ENCODE measurements around the gene RALBP1.

DNA sequence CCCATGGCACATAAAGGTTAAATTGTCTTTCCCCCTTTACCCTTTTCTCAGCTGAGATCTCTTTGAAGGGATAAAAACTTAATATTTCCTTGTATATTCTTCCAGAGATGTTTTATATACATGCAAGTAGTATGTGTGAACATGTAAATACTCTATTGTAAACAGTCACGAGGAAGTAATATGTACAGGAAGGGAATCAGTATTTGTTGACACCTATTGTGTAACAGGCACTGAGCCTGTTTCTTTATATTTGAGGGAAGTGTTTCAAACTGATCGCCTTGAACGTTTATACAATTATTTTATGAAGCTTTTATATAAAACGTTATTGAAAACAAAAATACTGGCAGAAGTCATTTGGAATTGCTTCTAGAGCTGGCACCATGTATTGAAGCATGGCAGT, 13.2 kb downstream of the RALBP1 start:
- TF ChIP-seq, protein P1, sequence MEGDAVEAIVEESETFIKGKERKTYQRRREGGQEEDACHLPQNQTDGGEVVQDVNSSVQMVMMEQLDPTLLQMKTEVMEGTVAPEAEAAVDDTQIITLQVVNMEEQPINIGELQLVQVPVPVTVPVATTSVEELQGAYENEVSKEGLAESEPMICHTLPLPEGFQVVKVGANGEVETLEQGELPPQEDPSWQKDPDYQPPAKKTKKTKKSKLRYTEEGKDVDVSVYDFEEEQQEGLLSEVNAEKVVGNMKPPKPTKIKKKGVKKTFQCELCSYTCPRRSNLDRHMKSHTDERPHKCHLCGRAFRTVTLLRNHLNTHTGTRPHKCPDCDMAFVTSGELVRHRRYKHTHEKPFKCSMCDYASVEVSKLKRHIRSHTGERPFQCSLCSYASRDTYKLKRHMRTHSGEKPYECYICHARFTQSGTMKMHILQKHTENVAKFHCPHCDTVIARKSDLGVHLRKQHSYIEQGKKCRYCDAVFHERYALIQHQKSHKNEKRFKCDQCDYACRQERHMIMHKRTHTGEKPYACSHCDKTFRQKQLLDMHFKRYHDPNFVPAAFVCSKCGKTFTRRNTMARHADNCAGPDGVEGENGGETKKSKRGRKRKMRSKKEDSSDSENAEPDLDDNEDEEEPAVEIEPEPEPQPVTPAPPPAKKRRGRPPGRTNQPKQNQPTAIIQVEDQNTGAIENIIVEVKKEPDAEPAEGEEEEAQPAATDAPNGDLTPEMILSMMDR (IDR thresholded peaks at IDR 0.05) = no peak
- no peak for TF ChIP-seq POLR2A (IDR thresholded peaks at IDR 0.05)
